Measurements from ENCODE around the gene GLI3.

The GLI3 gene

GRCh38 chr7:42107484-42108240 lies 129.3 kb downstream of the GLI3 start:
- Histone ChIP-seq H3K79me2 (ENCODE audit: insufficient read depth, low read length) (no peaks in the 10 kb centered on the region), H3F3A (ENCODE audit: low read depth) (no peaks in the 10 kb centered on the region), H3K4me3 (ENCODE audit: low read length, poor library complexity, severe bottlenecking) (no peak overlapping the region), H3K4me2 (ENCODE audit: low read depth, low read length, poor library complexity, severe bottlenecking) (no peak overlapping the region), H3K4me1 (ENCODE audit: insufficient read depth, low read length, poor library complexity, severe bottlenecking) (no peaks in the 10 kb centered on the region), H4K20me1 (ENCODE audit: insufficient read depth, low read length, poor library complexity, severe bottlenecking) (no peaks in the 10 kb centered on the region), H3K9ac (ENCODE audit: low read depth, low read length, poor library complexity, severe bottlenecking) (no peak overlapping the region), H3K9me2 (replicated peaks; ENCODE audit: low read depth, low read length) (no peaks in the 10 kb centered on the region), H3K27me3 (ENCODE audit: insufficient read depth, low read length, poor library complexity, severe bottlenecking) (no peaks in the 10 kb centered on the region), H3K36me3 (ENCODE audit: insufficient read depth, low read length) (no peaks in the 10 kb centered on the region), H3K9me3 (ENCODE audit: insufficient read depth, low read depth, low read length) (no peaks in the 10 kb centered on the region), H2AFZ (ENCODE audit: low read length) (no peak overlapping the region)
- no peak for TF ChIP-seq CTCF (conservative IDR thresholded peaks at IDR 0.05; ENCODE audit: low read length)
- no peak for TF ChIP-seq EZH2phosphoT487 (IDR thresholded peaks at IDR 0.05; ENCODE audit: borderline replicate concordance)

GRCh38 chr7:42106562-42106961 lies 130.4 kb downstream of the GLI3 start:
- TF ChIP-seq CTCF (conservative IDR thresholded peaks at IDR 0.05; ENCODE audit: low read length) = no peak
- no peak for TF ChIP-seq EZH2phosphoT487 (IDR thresholded peaks at IDR 0.05; ENCODE audit: borderline replicate concordance)
- Histone ChIP-seq H3K4me2 (ENCODE audit: low read depth, low read length, poor library complexity, severe bottlenecking) (no peak overlapping the region), H3K9ac (ENCODE audit: low read depth, low read length, poor library complexity, severe bottlenecking) (no peak overlapping the region), H4K20me1 (ENCODE audit: insufficient read depth, low read length, poor library complexity, severe bottlenecking) (no peaks in the 10 kb centered on the region), H3K9me3 (ENCODE audit: insufficient read depth, low read depth, low read length) (no peaks in the 10 kb centered on the region), H2AFZ (ENCODE audit: low read length) (no peak overlapping the region), H3K79me2 (ENCODE audit: insufficient read depth, low read length) (no peaks in the 10 kb centered on the region), H3K27me3 (ENCODE audit: insufficient read depth, low read length, poor library complexity, severe bottlenecking) (no peaks in the 10 kb centered on the region), H3K4me1 (ENCODE audit: insufficient read depth, low read length, poor library complexity, severe bottlenecking) (no peaks in the 10 kb centered on the region), H3K4me3 (ENCODE audit: low read length, poor library complexity, severe bottlenecking) (no peak overlapping the region), H3K9me2 (replicated peaks; ENCODE audit: low read depth, low read length) (no peaks in the 10 kb centered on the region), H3K36me3 (ENCODE audit: insufficient read depth, low read length) (no peaks in the 10 kb centered on the region), H3F3A (ENCODE audit: low read depth) (no peaks in the 10 kb centered on the region)

- no peaks in the 10 kb centered on the region for H3K9me3 ChIP-seq (ENCODE audit: insufficient read depth, low read depth, low read length)
- H3K27me3 ChIP-seq (ENCODE audit: insufficient read depth, low read length, poor library complexity, severe bottlenecking) = no peaks in the 10 kb centered on the region
- no peaks in the 10 kb centered on the region for H3K4me1 ChIP-seq (ENCODE audit: insufficient read depth, low read length, poor library complexity, severe bottlenecking)
- no peaks in the 10 kb centered on the region for H3F3A ChIP-seq (ENCODE audit: low read depth)
- H3K4me2 ChIP-seq (ENCODE audit: low read depth, low read length, poor library complexity, severe bottlenecking) = no peak overlapping the region
- H3K79me2 ChIP-seq (ENCODE audit: insufficient read depth, low read length) = no peaks in the 10 kb centered on the region
- no peak overlapping the region for H2AFZ ChIP-seq (ENCODE audit: low read length)
- TF ChIP-seq EZH2phosphoT487 (IDR thresholded peaks at IDR 0.05; ENCODE audit: borderline replicate concordance) = no peak
- TF ChIP-seq CTCF (conservative IDR thresholded peaks at IDR 0.05; ENCODE audit: low read length) = no peak
- no peaks in the 10 kb centered on the region for H3K36me3 ChIP-seq (ENCODE audit: insufficient read depth, low read length)
- H4K20me1 ChIP-seq (ENCODE audit: insufficient read depth, low read length, poor library complexity, severe bottlenecking) = no peaks in the 10 kb centered on the region
- H3K9ac ChIP-seq (ENCODE audit: low read depth, low read length, poor library complexity, severe bottlenecking) = no peak overlapping the region
- H3K4me3 ChIP-seq (ENCODE audit: low read length, poor library complexity, severe bottlenecking) = no peak overlapping the region
- H3K9me2 ChIP-seq (replicated peaks; ENCODE audit: low read depth, low read length) = no peaks in the 10 kb centered on the region
These were observed 131.3 kb downstream of the GLI3 start for GRCh38 chr7:42105554-42106358.

All from Loucy (cell line).